DMS79 (cell line): Measurements from ENCODE around the gene NAA38.
"Not testable (repeated sequence)": the region's sequence is repeated elsewhere in the genome, so short reads cannot be mapped to it uniquely, and the experiment has no call there.

Experiments
- DNase-seq: peaks from one replicate; lab custom pipeline; 2025; lab: John Stamatoyannopoulos, UW

Gene NAA38

DNA sequence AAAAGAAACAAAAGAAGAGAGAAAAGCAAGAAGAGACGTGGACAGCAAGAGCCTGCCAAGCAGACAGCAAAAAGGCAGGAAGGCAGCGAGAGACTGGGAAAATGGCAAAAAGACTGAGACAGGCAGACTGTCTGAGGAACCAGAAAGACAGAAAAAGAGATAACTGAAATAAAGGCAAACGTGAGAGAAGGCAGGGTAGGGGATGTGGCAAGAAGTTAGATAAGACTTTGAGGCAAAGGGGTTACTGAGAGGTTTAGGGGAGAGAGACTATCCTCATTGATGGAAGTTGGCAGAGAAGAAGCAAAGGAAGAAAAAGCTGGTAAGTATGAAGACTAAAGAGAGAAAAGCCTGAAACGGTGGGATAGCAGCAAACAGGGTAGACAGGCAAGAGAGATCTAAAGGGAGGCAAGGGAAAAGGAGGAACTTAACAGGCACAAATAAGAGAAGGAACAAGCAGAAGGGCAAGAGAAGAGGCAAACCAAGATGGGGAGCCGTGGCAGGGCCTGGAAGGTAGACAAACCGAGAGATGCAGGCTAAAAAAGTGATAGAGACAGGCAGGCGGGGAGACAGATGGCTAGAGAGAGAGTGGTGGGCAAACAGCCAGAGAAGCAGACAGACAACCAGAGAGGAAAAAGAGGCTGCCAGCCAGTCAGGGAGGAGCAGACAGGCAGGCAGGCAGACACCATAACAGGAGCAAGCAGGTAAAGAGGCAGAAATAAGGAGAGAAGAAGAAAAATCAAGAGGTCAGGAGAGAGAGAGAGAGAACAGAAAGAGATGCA is 24.1 kb upstream of the NAA38 start:
- DNase-seq, result peak; percentile 52

DNA sequence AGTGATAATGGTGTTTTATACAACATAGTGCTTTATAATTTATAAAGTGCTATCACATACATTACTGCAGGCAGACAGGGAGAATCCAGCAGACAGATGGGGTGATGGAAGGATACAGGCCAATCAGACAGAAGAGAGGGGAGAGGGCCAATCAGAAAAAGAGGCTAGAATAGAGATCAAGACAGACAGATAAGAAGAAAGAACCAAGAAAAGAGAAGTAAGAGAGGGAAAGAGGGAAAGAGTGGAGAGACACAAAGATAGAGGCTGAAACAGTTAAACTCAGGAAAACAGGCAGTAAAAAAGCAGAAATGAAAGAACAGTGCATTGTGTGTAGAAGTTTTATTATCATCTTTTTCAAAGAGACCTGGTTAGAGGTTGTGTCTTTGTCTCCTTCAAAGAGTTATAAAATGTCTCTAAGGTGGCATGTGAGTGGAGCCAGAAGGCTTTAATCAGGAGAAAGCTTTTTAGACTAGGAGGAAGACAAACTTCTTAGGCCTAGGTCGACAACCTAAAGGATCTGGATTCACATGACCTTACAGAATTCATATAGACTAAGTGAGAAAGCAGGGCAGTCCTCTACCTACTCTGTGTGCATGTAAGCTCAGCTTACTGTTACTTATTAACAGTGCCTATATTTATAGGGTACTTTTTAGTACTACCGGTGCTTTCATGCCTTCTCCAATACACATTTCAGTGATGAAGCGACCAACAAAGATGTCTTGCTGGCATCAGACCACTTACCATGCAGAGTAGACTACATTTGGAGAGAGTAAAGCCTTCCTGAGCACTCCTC is 22.9 kb upstream of the NAA38 start:
- no peak for DNase-seq

DNA sequence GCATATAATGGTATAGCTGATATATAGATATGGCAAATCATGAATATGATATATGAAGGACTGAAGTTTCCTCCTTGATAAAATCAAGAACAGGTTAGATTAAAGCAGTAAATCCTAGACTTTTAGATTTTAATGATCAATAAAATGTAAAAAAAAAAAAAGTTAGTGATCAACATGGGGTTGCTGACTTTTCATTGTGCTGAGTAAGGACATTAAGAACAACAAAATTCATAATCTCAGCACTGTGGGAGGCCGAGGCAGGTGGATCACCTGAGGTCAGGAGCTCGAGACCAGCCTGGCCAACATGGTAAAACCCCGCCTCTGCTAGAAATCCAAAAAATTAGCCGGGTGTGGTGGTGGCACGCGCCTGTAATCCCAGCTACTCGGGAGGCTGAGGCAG is 20.9 kb upstream of the NAA38 start:
- no peak for DNase-seq

DNA sequence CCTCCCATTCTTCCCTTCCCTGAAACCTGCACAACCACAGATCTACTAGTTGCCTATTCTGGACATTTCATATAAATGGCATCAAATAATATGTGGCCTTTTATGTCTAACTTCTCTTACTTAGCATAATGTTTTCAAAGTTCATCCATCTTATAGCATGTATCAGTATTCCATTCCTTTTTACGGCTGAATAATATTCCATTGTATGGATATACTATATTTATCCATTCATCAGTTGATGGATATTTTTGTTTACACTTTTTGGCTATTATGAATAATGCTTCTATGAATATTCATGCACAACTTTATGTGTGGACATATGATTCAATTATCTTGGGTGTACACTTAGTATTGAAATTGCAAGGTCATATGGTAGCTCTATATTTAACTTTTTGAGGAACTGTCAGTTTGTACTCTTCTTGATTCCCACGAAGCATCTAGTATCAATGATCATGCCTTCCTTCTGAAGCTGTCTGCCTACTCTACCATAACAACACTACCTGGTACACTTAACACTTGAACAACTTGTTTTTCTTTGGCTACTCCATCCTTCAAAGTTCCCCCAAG is 18.5 kb upstream of the NAA38 start:
- DNase-seq, result no peak

DNA sequence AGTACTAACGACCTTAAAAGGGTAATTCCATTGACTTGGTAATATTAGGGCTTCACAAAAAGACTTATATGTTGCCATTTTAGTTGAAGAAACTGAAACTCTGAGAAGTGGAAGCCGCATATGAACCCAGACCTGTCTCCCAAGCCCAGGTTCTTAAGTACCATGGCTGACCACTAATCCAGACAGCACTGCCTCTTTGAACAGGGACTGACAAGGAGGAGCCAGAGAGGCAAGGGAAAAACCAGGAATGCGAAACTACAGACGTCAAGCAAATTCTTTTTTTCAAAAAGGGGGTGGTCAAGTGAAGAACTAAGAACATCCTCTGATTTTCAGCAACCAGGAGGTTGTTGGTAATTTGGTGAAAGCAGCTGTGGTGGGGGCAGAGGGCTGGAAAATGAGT is 15.7 kb upstream of the NAA38 start:
- no peak for DNase-seq

DNA sequence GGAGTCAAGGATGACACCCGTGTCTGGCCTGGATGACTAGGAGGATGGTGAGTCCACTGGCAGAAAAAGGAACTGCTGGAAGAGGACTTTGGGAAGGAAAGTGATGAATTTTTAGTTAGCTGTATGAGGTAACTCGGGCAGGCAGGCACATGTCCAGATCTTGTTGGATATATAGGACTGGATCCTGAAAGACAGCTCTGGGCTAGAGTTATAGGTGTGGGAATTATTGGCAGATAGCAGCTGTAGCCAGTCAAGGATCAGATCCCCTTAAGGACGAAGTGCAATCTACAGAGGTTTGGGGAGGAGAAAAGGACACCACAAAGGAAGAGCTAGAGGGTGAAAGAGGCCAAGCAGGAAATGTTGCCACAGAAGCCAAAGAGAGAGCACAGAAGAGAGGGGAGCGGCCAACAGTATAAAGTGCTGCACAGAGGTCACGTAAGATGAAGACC is 10.5 kb upstream of the NAA38 start:
- DNase-seq, result no peak

DNA sequence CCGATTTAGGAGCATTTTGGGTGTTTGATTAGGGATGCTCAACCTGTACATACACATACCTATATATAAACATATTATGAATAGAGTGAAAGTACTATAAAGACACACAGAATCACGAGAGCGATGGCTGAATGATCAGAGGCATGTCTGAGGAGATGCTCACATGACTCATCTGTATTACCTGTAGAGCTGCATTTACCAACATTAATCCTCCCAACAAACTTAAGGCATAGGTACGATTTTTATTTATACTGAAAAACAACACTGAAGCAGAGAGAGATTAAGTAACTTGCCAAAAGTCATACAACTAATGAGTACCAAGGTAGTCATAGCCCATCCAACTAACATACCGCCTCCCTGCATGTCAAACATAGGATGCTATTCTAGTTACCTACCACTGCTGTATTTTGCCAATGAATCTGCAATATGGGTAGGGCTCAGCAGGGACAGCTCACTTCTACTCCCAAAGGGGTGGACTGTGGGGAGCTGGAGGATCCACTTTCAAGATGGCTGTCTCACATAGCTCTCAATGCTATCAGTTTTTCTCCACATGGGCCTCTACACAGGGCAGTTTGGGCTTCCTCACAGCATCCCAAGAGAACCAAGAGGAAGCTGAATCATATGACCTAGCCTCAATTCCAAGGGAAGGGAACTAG is 7.8 kb upstream of the NAA38 start:
- DNase-seq, result no peak

DNA sequence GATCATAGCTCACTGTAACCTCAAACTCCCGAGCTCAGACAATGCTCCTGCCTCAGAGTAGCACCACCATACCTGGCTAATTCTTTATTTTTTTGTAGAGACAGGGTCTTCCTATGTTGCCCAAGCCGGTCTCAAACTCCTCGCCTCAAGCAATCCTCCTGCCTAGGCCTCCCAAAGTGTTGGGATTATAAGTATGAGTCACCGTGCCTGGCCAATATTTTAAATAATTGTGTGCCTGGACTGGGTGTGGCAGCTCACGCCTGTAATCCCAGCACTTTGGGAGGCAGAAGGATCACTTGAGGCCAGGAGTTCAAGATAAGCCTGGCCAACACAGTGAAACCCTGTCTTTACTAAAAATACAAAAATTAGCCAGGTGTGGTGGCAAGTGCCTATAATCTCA is 7.0 kb upstream of the NAA38 start:
- DNase-seq, result not testable (repeated sequence)

DNA sequence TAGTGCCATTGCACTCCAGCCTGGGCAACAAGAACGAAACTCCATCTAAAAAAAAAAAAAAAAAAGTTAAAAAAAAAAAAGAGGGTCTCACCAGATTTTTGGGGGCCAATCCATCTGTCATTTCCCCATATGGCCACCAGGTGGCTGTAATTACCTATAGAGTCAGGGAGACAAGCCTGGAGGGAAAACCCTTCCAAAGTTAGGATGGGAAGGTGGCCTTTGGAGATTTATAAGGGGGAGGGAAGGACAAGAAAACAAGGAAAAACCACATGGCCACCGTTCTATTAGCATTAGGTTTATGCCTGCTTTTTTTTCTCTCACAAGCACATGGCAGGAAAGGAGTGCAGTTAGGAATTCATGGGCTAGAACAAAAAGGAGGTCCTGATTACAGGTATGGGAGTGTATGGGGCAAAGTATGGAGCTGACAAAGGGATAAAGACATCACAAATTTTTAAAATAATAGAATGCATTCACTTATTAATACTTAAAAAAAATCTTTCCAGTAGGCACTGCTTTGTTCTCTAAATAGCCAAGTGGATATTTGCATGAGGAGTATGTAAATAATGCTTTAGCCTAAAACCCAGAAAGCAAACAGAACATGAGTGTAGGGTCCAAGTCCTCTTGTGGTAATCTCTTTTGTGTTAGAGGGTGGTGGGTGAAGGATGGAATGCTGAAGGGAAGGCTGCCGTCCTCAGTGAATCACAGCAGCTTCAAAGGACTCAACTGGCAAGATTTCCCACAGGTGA is 5.5 kb upstream of the NAA38 start:
- DNase-seq, result peak; percentile 56

DNA sequence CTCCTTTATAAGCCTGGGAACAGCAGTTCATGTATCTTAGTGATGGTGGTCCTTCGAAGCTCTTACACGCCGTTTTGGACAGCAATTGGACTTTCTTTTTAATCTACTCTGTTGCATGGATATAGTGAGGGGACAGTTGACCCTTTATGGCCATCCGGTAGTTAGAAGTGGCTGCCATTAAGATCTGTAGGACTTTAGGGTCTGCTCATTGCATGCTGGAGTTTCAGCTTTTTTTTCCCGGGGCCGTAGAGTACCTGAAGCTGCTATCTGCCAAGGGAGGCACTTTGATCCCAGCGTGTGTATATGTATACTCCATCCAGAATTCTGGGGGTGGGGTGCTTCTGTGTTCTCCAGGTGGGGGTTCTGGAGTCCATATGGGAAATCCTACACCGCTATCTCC is 1.7 kb upstream of the NAA38 start:
- DNase-seq, result no peak

DNA sequence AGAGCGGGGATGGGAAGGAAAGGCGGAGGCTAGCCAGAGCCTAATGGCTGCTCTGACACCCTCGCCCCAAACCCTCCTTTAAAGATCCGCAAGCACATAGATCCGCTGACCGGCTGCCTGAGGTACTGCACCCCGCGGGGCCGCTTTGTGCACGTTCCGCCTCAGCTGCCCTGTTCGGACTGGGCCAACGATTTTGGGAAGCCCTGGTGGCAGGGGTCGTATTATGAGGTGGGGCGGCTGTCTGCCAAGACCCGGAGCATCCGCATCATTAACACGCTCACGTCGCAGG is 1.1 kb upstream of the NAA38 start:
- DNase-seq, result peak; percentile 24

DNA sequence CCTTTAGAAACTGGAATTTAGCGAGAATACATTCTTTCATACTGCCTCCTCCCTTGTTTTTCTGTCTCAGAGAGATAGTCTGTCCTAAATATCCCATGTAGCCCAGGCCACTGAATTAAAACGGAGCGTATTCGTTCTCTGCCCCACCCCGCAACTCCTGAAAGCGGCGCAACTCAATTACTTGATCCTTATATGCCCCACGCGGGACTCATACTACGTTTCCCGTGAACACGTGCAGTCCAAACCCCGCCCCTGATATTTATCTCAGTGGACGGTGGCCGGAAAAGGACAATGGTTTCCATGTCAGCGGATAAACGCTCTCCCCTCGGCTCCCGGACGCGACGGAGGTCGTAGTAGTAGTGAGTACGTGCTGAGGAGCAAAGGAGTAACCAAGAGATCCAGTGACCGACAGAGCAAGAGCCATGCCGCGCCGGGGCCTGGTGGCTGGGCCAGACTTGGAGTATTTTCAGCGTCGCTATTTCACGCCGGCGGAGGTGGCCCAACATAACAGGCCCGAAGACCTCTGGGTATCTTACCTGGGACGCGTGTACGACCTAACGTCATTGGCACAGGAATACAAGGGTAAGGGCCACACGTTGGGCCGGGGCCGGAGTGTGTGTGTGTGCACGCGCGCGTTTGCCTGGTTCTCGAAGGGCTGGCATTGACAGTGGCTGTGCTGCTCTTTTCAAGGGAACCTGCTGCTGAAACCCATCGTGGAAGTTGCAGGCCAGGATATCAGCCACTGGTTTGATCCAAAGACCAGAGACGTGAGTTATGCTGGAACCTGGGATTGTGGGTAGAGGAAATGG is 558 bp upstream of the NAA38 start, which contains the start of gene CYB5D1:
CYB5D1 (plus strand) TSS at position 291 of the 809 bp plus-strand sequence; CDS start at position 423, 132 bp downstream.
- peak; percentile 88 for DNase-seq

DNA sequence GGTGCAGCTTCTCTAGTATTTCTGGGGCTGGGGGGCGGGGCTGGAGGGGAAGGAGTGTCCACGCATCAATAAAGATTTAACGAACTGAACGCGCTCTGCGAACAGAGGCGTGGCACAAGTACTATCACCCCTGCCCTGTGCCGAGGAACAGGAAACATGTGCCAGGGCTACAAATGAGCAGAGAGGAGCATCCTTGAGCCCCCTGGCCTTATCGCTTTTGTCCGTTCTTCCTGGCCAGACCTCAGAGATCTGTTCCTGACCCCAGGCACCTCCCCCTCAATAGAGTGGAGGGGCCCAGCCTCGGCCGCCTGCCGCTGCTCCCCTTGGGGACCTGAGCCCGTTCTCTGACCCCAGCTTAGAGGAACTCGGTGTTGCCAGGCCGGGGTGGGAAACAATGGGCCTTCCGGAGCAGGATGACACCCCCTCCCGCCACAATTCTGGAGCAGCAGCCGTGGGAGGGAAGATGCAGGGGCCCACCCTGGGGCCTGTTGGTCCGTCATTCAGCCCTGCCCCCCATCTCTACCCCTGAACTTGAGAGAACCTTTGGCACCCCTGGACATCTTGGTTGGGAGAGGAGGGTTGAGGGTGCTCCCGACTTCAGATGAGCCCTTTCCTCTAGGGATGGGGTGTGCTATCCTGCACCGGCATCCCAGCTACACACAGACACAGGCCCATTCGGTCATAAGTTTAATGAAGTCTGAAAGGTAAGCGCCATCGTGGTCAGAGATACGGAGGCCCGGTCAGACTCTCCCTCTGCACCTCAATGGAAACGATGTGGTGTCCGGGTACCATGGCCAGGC is 1.1 kb downstream of the NAA38 start:
- peak; percentile 32 for DNase-seq

DNA sequence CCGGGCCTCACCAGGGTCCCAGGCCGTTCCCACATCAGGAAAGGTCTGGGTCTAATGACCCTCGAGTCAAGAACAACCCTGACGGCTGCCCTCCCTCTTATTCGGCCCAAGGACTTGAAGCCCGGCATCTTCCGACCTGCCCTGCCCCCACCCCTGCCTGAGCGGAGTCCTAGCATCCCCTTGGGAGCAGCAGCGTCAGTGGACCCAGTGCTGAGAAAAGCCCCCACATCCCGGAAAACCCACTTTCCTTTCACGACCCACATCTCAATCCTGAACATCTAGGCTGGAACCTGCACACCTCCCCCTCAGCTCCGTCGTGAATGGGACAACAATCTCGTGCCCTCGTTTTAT is 1.7 kb downstream of the NAA38 start:
- no peak for DNase-seq

DNA sequence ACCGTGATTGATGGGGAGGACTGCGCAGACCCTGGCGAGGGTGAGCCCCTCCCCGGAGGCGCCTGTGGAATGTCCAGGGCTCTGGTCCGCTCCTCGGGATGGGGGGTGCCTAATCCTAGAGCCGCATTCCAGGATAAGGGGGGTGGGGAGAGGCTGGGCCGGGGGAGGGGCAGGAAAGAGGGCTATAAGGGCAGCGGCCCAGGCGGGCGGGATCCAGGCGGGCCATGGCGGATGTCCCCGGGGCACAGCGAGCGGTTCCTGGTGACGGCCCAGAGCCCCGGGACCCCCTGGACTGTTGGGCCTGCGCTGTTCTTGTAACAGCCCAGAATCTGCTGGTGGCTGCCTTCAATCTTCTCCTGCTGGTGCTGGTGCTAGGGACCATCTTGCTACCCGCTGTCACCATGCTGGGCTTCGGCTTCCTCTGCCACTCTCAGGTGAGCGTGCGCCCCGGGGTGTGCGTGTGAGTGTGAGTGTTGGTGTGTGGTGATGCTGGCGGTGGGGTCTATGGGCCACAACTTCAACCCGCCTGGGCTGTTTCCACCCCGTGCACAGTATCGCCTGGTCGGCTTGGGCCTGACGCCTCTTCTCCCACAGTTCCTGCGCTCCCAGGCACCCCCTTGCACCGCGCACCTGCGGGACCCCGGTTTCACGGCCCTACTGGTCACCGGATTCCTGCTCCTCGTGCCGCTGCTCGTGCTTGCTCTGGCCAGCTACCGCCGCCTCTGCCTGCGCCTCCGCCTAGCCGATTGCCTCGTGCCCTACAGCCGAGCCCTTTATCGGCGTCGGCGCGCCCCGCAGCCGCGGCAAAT is 2.3 kb downstream of the NAA38 start, which contains the start of gene TMEM88:
TMEM88 (plus strand) TSS at position 216 of the 809 bp plus-strand sequence; CDS start at position 225, 9 bp downstream.
- DNase-seq, result no peak

DNA sequence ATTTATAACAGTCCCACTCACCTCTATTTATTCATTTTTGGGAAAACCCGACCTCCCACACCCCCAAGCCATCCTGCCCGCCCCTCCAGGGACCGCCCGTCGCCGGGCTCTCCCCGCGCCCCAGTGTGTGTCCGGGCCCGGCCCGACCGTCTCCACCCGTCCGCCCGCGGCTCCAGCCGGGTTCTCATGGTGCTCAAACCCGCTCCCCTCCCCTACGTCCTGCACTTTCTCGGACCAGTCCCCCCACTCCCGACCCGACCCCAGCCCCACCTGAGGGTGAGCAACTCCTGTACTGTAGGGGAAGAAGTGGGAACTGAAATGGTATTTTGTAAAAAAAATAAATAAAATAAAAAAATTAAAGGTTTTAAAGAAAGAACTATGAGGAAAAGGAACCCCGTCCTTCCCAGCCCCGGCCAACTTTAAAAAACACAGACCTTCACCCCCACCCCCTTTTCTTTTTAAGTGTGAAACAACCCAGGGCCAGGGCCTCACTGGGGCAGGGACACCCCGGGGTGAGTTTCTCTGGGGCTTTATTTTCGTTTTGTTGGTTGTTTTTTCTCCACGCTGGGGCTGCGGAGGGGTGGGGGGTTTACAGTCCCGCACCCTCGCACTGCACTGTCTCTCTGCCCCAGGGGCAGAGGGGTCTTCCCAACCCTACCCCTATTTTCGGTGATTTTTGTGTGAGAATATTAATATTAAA is 3.1 kb downstream of the NAA38 start:
- DNase-seq, result no peak

DNA sequence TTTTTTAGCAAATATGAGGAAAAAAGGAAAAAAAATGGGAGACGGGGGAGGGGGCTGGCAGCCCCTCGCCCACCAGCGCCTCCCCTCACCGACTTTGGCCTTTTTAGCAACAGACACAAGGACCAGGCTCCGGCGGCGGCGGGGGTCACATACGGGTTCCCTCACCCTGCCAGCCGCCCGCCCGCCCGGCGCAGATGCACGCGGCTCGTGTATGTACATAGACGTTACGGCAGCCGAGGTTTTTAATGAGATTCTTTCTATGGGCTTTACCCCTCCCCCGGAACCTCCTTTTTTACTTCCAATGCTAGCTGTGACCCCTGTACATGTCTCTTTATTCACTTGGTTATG is 3.7 kb downstream of the NAA38 start:
- no peak for DNase-seq

DNA sequence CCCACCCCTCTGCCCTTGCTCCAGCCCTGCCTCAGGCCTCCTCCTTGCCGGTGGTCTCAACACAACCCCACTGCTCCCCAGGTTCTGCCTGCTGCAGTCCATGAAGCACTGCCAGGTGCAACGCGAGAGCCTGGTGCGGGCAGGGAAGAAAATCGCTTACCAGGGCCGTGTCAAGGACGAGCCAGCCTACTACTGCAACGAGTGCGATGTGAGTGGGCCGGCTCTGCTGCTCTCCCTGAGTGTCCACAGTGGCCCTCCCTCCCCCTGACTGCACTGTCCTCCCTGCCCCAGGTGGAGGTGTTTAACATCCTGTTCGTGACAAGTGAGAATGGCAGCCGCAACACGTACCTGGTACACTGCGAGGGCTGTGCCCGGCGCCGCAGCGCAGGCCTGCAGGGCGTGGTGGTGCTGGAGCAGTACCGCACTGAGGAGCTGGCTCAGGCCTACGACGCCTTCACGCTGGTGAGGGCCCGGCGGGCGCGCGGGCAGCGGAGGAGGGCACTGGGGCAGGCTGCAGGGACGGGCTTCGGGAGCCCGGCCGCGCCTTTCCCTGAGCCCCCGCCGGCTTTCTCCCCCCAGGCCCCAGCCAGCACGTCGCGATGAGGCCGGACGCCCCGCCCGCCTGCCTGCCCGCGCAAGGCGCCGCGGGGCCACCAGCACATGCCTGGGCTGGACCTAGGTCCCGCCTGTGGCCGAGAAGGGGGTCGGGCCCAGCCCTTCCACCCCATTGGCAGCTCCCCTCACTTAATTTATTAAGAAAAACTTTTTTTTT is 4.3 kb downstream of the NAA38 start:
- no peak for DNase-seq
